ENCODE measurements around the gene NLRP7.
"Not testable (repeated sequence)": the region's sequence is repeated elsewhere in the genome, so short reads cannot be mapped to it uniquely, and the experiment has no call there.

GRCh38 chr19:54894106-54894505, 53.2 kb downstream of the NLRP7 start:
- TF ChIP-seq, protein P1, sequence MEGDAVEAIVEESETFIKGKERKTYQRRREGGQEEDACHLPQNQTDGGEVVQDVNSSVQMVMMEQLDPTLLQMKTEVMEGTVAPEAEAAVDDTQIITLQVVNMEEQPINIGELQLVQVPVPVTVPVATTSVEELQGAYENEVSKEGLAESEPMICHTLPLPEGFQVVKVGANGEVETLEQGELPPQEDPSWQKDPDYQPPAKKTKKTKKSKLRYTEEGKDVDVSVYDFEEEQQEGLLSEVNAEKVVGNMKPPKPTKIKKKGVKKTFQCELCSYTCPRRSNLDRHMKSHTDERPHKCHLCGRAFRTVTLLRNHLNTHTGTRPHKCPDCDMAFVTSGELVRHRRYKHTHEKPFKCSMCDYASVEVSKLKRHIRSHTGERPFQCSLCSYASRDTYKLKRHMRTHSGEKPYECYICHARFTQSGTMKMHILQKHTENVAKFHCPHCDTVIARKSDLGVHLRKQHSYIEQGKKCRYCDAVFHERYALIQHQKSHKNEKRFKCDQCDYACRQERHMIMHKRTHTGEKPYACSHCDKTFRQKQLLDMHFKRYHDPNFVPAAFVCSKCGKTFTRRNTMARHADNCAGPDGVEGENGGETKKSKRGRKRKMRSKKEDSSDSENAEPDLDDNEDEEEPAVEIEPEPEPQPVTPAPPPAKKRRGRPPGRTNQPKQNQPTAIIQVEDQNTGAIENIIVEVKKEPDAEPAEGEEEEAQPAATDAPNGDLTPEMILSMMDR (IDR thresholded peaks at IDR 0.05), result not testable (repeated sequence)
- TF ChIP-seq POLR2A (IDR thresholded peaks at IDR 0.05), result not testable (repeated sequence)

Data from prostate gland (tissue), 2 donors.